Heart left ventricle (tissue), 13 donors: ENCODE data around the gene ZFPM1.

ENCODE experiments used
- CTCF ChIP-seq, 12 donors: fragments of 200-600 bp; sonication (generic) in 4 of 12; IDR thresholded peaks; one replicate each; pipeline versions ENCODE4 v1.5.0 to v1.8.0; 2018 to 2022; ENCODE audit warnings: antibody characterized with exemption in 12 of 12, mild to moderate bottlenecking in 5 of 12
- POLR2A ChIP-seq, 2 donors: fragments of 450-650 bp; IDR thresholded peaks; one replicate each; pipeline ENCODE4 v1.6.1; 2017; ENCODE audit warnings: antibody characterized with exemption in 2 of 2, mild to moderate bottlenecking in 2 of 2, moderate library complexity in 2 of 2
- donor health status: ischemic (EF 13 %, LVEDD 7.1; RV severe dilation, severe dysfunction).
- donor health status: DM: no; HTN: yes; CAD: no.
- donor health status: DM: no; HTN: no; CAD: no.
- donor health status: ischemic (EF 25% LVEDD 6.9; RV normal size, moderate dysfunction).
- donor health status: ischemic (EF 25% LVEDD 5.7; RV mildly dilated, moderate dysfunction).
- donor health status: ischemic (EF 35%, LVEDD 5.7; RV mildly dilated, moderate dysfunction).
- donor health status: nonischemic (EF 11% LVEDD 7.7; RV severe dilation, severe dysfunction).
- donor health status: DM: yes; HTN: yes; CAD: no.
- donor health status: PGD.
- donor health status: ischemic (EF 29% LVEDD 5.4; RV normal size, mild dysfunction).
- donor health status: nonischemic (EF 23%, LVEDD 6.1; RV moderate dilation, normal function).

DNA sequence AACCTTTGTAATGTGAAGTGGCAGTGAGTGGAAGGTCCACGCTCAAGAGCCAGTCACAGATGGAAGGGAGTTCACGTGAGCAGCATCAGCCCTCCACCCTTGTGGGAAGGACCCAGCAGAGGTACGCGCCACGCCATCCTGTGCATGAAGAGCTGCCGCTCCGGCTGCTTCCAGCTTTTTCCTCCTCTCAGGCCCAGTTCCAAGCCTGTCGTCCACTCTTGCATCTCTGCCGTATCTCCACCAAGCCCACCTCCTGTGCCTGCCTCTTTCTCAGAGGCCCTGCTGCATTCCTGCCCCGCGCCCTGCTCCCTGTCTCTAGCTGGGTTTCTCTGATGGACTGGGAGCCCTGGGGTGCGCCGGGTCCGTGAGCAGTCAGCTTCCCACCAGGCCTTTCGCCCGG lies 127.3 kb downstream of the ZFPM1 start:
- TF ChIP-seq CTCF (IDR thresholded peaks at IDR 0.05) (no peak), POLR2A (IDR thresholded peaks at IDR 0.05) (no peak)
